Panc1 (cell line): ENCODE data around the gene PACSIN1. TPM values are rescaled to one million over a fixed set of nuclear protein-coding genes. Genes with fewer than 3 reads are reported as not detected.

Experiments
- ATAC-seq: fragments of 200-7000 bp; cut with Tn5 transposase; 2 replicates; pipeline ENCODE4 v1.9.1; 2020; ENCODE audit warnings: mild to moderate bottlenecking, moderate library complexity
- BruUV-seq: library from RNA; stranded (reverse); fragments of 400-500 nt; replicated peaks from 2 replicates; lab custom pipeline; 2021; lab: Mats Ljungman, UMichigan
- CTCF ChIA-PET: fragments of 300-600 bp; sonication (Branson Sonifier 250); formaldehyde crosslinking; loops from one replicate; lab custom pipeline; 2022; ENCODE audit warnings: antibody characterized with exemption; lab: Charles Lee
- POLR2A ChIA-PET: fragments of 300-600 bp; sonication (Branson Sonifier 250); formaldehyde crosslinking; loops from one replicate; lab custom pipeline; 2022; ENCODE audit warnings: antibody characterized with exemption; lab: Charles Lee
- DNase-seq: peaks from one replicate; pipeline ENCODE4 v3.0.0-alpha.2; 2010; ENCODE audit warnings: low read depth, low spot score
- H3K27ac ChIP-seq: 2 replicates; pipeline ENCODE4 v1.5.1; 2011; ENCODE audit warnings: mild to moderate bottlenecking, low read length, inconsistent platforms
- H3K27me3 ChIP-seq: fragments of 200-500 bp; sonication (Bioruptor generic); 2 replicates; pipeline ENCODE4 v1.6.0; 2014; ENCODE audit warnings: low read length, inconsistent platforms; ENCODE audit not compliant: control insufficient read depth, insufficient read depth
- H3K36me3 ChIP-seq: fragments of 200-500 bp; sonication (Bioruptor generic); 2 replicates; pipeline ENCODE4 v1.5.1; 2014; ENCODE audit warnings: inconsistent platforms, mild to moderate bottlenecking, low read length, moderate library complexity; ENCODE audit not compliant: control insufficient read depth, insufficient read depth
- H3K4me1 ChIP-seq: 2 replicates; pipeline ENCODE4 v1.5.1; 2011; ENCODE audit warnings: inconsistent platforms, mild to moderate bottlenecking, low read length, moderate library complexity; ENCODE audit not compliant: control insufficient read depth, insufficient read depth
- H3K4me3 ChIP-seq, 2 experiments: 2 replicates each; pipeline ENCODE4 v1.5.1; 2011 to 2012; ENCODE audit warnings: low read depth in 2 of 2, low read length in 2 of 2, mild to moderate bottlenecking in 2 of 2, inconsistent platforms in 1 of 2, moderate library complexity in 1 of 2
- H3K9me3 ChIP-seq: fragments of 200-500 bp; sonication (Bioruptor generic); 2 replicates; pipeline ENCODE4 v1.5.1; 2014; ENCODE audit warnings: low read depth, mild to moderate bottlenecking, inconsistent platforms, low read length, moderate library complexity; ENCODE audit not compliant: control insufficient read depth, insufficient read depth
- POLR2AphosphoS5 ChIP-seq: IDR thresholded peaks from 2 replicates; pipeline ENCODE4 v1.6.1; 2012; ENCODE audit warnings: mild to moderate bottlenecking, low read depth, low read length, moderate library complexity
- SIN3A ChIP-seq: IDR thresholded peaks from 2 replicates; pipeline ENCODE4 v1.6.1; 2012; ENCODE audit warnings: low read depth, mild to moderate bottlenecking, low read length, moderate library complexity, borderline replicate concordance; ENCODE audit not compliant: insufficient read depth
- TCF7L2 ChIP-seq: IDR thresholded peaks from 2 replicates; pipeline ENCODE4 v1.6.1; 2011; ENCODE audit warnings: mild to moderate bottlenecking, low read depth, low read length, inconsistent platforms
- in situ Hi-C: cut with HindIII; loops from 2 replicates; pipeline ENCODE4 v1.10.0; 2016; ENCODE audit warnings: low sequenced_read_pairs, low pct_unique_long_range_greater_than_20kb
- intact Hi-C: fragments of 100-400 bp; cut with micrococcal nuclease; formaldehyde crosslinking; loops from one replicate; pipeline ENCODE4 v1.10.0; 2022; ENCODE audit not compliant: unreplicated experiment
- total RNA-seq: library from RNA; stranded (reverse); gene quantifications from one replicate; pipeline ENCODE4 v1.2.1, GENCODE V29; 2021; ENCODE audit not compliant: unreplicated experiment
- TF ChIP-seq, protein P1 (sequence below), 2 experiments: IDR thresholded peaks; 2 replicates each; pipeline ENCODE4 v1.6.1; 2011 to 2012; ENCODE audit warnings: low read depth in 2 of 2, control low read depth in 1 of 2, low read length in 1 of 2, mild to moderate bottlenecking in 1 of 2, moderate library complexity in 1 of 2; ENCODE audit not compliant: insufficient read depth in 1 of 2
- TF ChIP-seq, protein P2 (sequence below): fragments of 450-650 bp; IDR thresholded peaks from 2 replicates; pipeline ENCODE4 v1.5.1; 2017; ENCODE audit warnings: mild to moderate bottlenecking

The PACSIN1 gene
- total RNA-seq, 1 experiment from 2014 or later, result 0.18 TPM

DNA sequence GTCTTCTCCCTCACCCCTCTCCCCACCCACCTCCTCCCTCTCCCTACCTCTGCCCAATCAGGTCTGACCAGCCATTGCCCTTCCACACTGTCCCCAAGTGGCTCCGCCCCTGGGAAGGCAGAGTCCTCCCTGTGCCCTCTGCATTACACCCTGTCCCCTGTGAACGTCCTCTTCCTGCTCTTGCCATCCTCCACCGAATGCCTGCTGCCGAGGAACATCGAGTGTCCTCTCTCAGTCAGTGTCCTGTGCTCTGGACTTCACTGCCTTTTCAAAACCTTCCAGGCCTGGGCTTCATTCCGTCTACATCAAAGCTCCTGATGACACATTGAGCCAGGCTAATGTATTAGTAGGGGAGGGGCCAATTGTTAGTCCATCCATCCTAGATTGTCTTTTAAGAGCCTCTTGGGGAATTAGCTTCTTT lies 3.3 kb upstream of the PACSIN1 start:
- Histone ChIP-seq H3K9me3 (no peaks in the 10 kb centered on the region), H3K4me1 (no peaks in the 10 kb centered on the region), H3K36me3 (no peaks in the 10 kb centered on the region), H3K4me3 (no peak overlapping the region), H3K27me3 (no peaks in the 10 kb centered on the region), H3K27ac (no peak overlapping the region)
- no TSS peak for BruUV-seq
- DNase-seq (no peak), ATAC-seq (peak; percentile 70)
- CTCF ChIA-PET, result interaction anchor here (0.5 to 3.6 kb wide), 6 partner anchors 15 to 250 kb away, joined by 3 to 19 read pairs (median 4); no protein-coding TSS in a partner anchor
- intact Hi-C loops (loop anchor here (5.0 kb wide), 1 partner anchor 145 kb away; no protein-coding TSS in a partner anchor), in situ Hi-C loops (no loop called here)
- TF ChIP-seq SIN3A (no peak), POLR2AphosphoS5 (no peak), TCF7L2 (no peak)
- TF ChIP-seq, protein P1, sequence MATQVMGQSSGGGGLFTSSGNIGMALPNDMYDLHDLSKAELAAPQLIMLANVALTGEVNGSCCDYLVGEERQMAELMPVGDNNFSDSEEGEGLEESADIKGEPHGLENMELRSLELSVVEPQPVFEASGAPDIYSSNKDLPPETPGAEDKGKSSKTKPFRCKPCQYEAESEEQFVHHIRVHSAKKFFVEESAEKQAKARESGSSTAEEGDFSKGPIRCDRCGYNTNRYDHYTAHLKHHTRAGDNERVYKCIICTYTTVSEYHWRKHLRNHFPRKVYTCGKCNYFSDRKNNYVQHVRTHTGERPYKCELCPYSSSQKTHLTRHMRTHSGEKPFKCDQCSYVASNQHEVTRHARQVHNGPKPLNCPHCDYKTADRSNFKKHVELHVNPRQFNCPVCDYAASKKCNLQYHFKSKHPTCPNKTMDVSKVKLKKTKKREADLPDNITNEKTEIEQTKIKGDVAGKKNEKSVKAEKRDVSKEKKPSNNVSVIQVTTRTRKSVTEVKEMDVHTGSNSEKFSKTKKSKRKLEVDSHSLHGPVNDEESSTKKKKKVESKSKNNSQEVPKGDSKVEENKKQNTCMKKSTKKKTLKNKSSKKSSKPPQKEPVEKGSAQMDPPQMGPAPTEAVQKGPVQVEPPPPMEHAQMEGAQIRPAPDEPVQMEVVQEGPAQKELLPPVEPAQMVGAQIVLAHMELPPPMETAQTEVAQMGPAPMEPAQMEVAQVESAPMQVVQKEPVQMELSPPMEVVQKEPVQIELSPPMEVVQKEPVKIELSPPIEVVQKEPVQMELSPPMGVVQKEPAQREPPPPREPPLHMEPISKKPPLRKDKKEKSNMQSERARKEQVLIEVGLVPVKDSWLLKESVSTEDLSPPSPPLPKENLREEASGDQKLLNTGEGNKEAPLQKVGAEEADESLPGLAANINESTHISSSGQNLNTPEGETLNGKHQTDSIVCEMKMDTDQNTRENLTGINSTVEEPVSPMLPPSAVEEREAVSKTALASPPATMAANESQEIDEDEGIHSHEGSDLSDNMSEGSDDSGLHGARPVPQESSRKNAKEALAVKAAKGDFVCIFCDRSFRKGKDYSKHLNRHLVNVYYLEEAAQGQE (IDR thresholded peaks at IDR 0.05; ENCODE audit: insufficient read depth in 1 of 2, low read depth in 2 of 2, low read length in 1 of 2), result no peak
- TF ChIP-seq, protein P2, sequence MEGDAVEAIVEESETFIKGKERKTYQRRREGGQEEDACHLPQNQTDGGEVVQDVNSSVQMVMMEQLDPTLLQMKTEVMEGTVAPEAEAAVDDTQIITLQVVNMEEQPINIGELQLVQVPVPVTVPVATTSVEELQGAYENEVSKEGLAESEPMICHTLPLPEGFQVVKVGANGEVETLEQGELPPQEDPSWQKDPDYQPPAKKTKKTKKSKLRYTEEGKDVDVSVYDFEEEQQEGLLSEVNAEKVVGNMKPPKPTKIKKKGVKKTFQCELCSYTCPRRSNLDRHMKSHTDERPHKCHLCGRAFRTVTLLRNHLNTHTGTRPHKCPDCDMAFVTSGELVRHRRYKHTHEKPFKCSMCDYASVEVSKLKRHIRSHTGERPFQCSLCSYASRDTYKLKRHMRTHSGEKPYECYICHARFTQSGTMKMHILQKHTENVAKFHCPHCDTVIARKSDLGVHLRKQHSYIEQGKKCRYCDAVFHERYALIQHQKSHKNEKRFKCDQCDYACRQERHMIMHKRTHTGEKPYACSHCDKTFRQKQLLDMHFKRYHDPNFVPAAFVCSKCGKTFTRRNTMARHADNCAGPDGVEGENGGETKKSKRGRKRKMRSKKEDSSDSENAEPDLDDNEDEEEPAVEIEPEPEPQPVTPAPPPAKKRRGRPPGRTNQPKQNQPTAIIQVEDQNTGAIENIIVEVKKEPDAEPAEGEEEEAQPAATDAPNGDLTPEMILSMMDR, result no peak
- POLR2A ChIA-PET, result interaction anchor here (0.5 to 0.6 kb wide), 2 partner anchors 17 to 245 kb away, joined by 4 to 6 read pairs; no protein-coding TSS in a partner anchor

DNA sequence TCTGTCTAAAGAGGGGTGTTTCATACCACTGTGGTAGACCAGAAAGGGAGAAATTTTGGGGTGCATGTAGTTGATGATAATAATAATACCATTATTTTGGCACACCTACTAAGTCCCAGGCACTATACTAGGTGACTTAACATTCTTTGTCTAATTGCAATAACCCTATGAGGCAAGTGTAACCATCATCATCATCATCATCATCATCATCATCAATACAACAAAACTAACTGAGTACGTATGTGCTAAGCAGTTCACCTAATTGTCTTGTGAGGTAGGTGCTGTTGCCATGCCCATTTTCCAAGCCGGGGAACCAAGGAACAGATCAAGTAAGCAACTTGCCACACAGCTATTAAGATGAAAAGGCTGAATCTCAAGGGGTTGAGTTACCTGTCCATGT lies 2.6 kb upstream of the PACSIN1 start:
- intact Hi-C loops (loop anchor here (5.0 kb wide), 1 partner anchor 144 kb away; no protein-coding TSS in a partner anchor), in situ Hi-C loops (no loop called here)
- Histone ChIP-seq H3K9me3 (no peaks in the 10 kb centered on the region), H3K27me3 (no peaks in the 10 kb centered on the region), H3K27ac (no peak overlapping the region), H3K36me3 (no peaks in the 10 kb centered on the region), H3K4me3 (no peak overlapping the region), H3K4me1 (no peaks in the 10 kb centered on the region)
- ATAC-seq (no peak), DNase-seq (no peak)
- no TSS peak for BruUV-seq
- POLR2A ChIA-PET, result no interaction called here
- CTCF ChIA-PET, result interaction anchor here (0.6 to 0.7 kb wide), 3 partner anchors 16 to 291 kb away, joined by 3 read pairs; no protein-coding TSS in a partner anchor
- TF ChIP-seq, protein P1 (IDR thresholded peaks at IDR 0.05; ENCODE audit: insufficient read depth in 1 of 2, low read depth in 2 of 2, low read length in 1 of 2), result no peak
- TF ChIP-seq, protein P2, result no peak
- TF ChIP-seq SIN3A (no peak), TCF7L2 (no peak), POLR2AphosphoS5 (no peak)
